Measurements from ENCODE around the gene TMEM53. TPM values are rescaled to one million over a fixed set of nuclear protein-coding genes. Genes with fewer than 3 reads are reported as not detected.

TMEM53 gene
- total RNA-seq, 1 donor from 2014 or later: 11.8 TPM

DNA sequence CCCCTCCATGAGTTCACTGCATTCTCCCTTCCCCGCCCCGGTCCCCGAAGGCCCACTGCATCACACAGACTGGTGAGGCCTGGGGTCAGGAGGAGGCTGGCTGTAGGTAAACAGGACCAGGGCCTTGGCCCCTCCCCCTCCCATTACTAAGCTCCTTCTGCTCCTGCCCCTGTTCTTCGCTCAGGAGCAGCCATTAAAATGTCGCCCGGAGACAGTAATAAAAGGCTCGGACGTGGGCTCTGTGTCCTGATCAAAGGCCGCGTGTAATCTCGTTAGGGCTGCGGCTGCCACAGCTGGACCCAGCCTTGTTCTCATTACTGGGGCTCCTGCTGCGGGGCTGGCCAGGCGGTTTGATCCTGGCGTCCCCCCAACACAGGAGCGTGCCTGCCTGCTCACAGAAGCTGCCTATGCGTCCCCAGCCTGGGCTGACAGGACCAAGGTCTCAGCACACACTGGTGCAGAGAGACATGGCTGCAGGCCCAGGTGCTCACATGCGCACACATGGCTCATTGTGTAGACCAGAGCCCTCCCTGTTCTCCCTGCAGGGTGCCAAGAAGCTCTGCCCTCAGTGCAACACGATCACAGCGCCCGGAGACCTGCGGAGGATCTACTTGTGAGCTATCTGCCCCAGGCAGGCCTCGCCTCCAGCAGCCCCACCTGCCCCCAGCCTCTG, 24.0 kb downstream of the TMEM53 start:
- Mint-ChIP-seq H3K36me3 (ENCODE audit: insufficient read depth) (peaks cover 10% of the 10 kb centered on the region), H3K27me3 (no peaks in the 10 kb centered on the region), H3K4me1 (ENCODE audit: low read depth) (peaks cover 6% of the 10 kb centered on the region), H3K4me3 (ENCODE audit: low read depth) (no peak overlapping the region), H3K9me3 (ENCODE audit: low read depth) (no peaks in the 10 kb centered on the region), H3K27ac (no peak overlapping the region)
- TF ChIP-seq, protein P1, sequence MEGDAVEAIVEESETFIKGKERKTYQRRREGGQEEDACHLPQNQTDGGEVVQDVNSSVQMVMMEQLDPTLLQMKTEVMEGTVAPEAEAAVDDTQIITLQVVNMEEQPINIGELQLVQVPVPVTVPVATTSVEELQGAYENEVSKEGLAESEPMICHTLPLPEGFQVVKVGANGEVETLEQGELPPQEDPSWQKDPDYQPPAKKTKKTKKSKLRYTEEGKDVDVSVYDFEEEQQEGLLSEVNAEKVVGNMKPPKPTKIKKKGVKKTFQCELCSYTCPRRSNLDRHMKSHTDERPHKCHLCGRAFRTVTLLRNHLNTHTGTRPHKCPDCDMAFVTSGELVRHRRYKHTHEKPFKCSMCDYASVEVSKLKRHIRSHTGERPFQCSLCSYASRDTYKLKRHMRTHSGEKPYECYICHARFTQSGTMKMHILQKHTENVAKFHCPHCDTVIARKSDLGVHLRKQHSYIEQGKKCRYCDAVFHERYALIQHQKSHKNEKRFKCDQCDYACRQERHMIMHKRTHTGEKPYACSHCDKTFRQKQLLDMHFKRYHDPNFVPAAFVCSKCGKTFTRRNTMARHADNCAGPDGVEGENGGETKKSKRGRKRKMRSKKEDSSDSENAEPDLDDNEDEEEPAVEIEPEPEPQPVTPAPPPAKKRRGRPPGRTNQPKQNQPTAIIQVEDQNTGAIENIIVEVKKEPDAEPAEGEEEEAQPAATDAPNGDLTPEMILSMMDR (IDR thresholded peaks at IDR 0.05; ENCODE audit: unreplicated experiment): no peak
- DNase-seq (ENCODE audit: low spot score, unreplicated experiment): no peak

DNA sequence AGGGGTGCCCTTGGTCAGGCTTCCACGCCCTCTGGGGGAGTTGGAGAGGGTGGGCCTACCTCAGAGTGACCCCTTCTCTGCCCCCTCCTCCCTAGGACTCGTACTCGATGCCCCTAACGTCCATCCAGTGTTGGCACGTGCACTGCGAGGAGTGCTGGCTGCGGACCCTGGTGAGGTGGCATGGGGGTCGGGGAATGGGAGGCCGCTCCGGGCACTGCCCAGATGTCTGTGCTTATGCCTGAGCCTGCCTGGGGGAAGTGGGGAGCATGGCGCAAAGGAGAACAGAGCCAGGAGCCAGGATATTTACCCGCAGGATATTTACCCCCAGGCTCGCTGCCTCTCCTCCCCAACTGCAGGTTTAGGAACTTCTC, 24.5 kb downstream of the TMEM53 start:
- Mint-ChIP-seq H3K9me3 (ENCODE audit: low read depth) (no peaks in the 10 kb centered on the region), H3K36me3 (ENCODE audit: insufficient read depth) (peaks cover 12% of the 10 kb centered on the region), H3K4me3 (ENCODE audit: low read depth) (no peak overlapping the region), H3K27ac (no peak overlapping the region), H3K27me3 (no peaks in the 10 kb centered on the region), H3K4me1 (ENCODE audit: low read depth) (peaks cover 6% of the 10 kb centered on the region)
- TF ChIP-seq, protein P1 (IDR thresholded peaks at IDR 0.05; ENCODE audit: unreplicated experiment): no peak
- DNase-seq (ENCODE audit: low spot score, unreplicated experiment): no peak

GRCh38 chr1:44648529-44649250, 25.6 kb downstream of the TMEM53 start:
- H3K4me1 Mint-ChIP-seq (ENCODE audit: low read depth): peaks cover 10% of the 10 kb centered on the region
- no peak overlapping the region for H3K27ac Mint-ChIP-seq
- H3K4me3 Mint-ChIP-seq (ENCODE audit: low read depth): no peak overlapping the region
- H3K36me3 Mint-ChIP-seq (ENCODE audit: insufficient read depth): peaks cover 12% of the 10 kb centered on the region
- H3K9me3 Mint-ChIP-seq (ENCODE audit: low read depth): no peaks in the 10 kb centered on the region
- no peaks in the 10 kb centered on the region for H3K27me3 Mint-ChIP-seq
- TF ChIP-seq, protein P1 (IDR thresholded peaks at IDR 0.05; ENCODE audit: unreplicated experiment): no peak
- DNase-seq (ENCODE audit: low spot score, unreplicated experiment): no peak

DNA sequence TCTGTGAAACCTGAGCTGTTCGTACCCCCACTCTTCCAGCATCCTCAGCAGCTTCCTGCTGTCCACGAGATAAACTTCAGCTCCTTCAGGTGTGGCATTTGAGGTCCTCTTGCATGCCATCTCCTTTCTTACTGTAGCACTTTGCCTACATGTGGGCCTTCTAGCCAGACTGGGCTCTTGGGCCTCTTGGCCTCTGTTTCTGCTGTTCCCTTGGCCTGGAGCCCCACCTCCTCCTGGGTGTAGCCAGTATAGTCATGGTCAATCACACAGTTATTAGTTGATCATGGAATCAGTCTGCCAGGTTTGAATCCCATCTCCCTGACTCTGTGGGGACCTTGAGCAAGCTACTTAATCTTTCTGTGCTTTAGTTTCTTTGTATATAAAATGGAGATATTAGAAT, 26.4 kb downstream of the TMEM53 start:
- TF ChIP-seq, protein P1 (IDR thresholded peaks at IDR 0.05; ENCODE audit: unreplicated experiment): no peak
- no peaks in the 10 kb centered on the region for H3K27me3 Mint-ChIP-seq
- peaks cover 16% of the 10 kb centered on the region for H3K36me3 Mint-ChIP-seq (ENCODE audit: insufficient read depth)
- no peak for DNase-seq (ENCODE audit: low spot score, unreplicated experiment)
- H3K4me3 Mint-ChIP-seq (ENCODE audit: low read depth): no peak overlapping the region
- H3K27ac Mint-ChIP-seq: no peak overlapping the region
- H3K4me1 Mint-ChIP-seq (ENCODE audit: low read depth): peaks cover 16% of the 10 kb centered on the region
- no peaks in the 10 kb centered on the region for H3K9me3 Mint-ChIP-seq (ENCODE audit: low read depth)

DNA sequence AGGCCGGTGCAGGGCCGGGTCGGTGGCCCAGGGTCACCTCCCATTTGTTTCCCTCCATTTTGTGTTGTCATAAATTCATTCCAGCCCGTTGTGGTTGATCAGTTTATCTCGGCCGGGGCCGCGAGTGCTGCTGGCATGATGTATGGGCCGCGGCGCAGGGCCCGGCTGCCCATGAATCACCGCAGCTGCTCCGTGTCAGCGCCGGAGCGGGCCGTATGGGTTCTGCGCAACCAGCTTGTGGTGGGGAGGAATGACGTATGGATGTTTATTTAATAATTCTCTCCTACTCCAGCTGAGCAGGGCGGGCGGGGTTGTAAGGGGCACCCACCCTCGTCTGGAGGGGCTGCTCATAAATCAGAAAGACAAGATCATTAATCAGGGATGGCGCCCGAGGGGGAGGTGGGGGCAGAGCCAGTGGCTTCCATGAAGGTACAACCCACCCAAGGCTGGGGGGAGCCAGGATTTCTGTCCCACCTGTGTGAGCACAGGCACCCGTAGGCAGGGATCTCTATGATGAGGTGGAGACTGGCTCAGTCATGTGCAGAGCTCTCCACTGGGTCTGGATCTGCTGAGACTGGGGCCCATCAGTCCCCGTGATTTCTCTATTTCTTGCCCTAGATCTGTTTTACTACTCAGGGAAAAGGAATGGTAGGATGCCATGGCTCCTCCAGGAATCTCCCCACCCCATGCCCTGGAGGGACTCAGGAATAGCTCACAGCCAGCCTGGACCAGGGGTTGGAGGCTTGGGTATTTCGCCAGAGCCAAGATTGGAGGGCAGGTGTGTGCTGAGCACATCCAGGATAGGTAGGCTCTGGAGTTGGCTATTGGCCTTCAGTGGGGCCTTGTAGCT, 27.8 kb downstream of the TMEM53 start:
- peaks cover 23% of the 10 kb centered on the region for H3K4me1 Mint-ChIP-seq (ENCODE audit: low read depth)
- H3K4me3 Mint-ChIP-seq (ENCODE audit: low read depth): no peak overlapping the region
- TF ChIP-seq, protein P1 (IDR thresholded peaks at IDR 0.05; ENCODE audit: unreplicated experiment): no peak
- no peaks in the 10 kb centered on the region for H3K9me3 Mint-ChIP-seq (ENCODE audit: low read depth)
- peaks cover 21% of the 10 kb centered on the region for H3K36me3 Mint-ChIP-seq (ENCODE audit: insufficient read depth)
- H3K27ac Mint-ChIP-seq: no peak overlapping the region
- no peak for DNase-seq (ENCODE audit: low spot score, unreplicated experiment)
- H3K27me3 Mint-ChIP-seq: no peaks in the 10 kb centered on the region

All from progenitor cell of endocrine pancreas (in vitro differentiated cells).